ENCODE results near the gene KRT83. TPM values are rescaled to one million over a fixed set of nuclear protein-coding genes. Genes with fewer than 3 reads are reported as not detected.
"Not testable (repeated sequence)": the region's sequence is repeated elsewhere in the genome, so short reads cannot be mapped to it uniquely, and the experiment has no call there.

The KRT83 gene
- total RNA-seq, 1 donor: not detected

GRCh38 chr12:52327830-52328500, 6.8 kb upstream of the KRT83 start:
- H3K9me3 ChIP-seq (ENCODE audit: low read depth, low read length): no peaks in the 10 kb centered on the region
- H3K4me3 ChIP-seq (ENCODE audit: low read length): no peak overlapping the region
- no peaks in the 10 kb centered on the region for H3K4me1 ChIP-seq (ENCODE audit: insufficient read depth, low read length)
- no peaks in the 10 kb centered on the region for H3K27me3 ChIP-seq (ENCODE audit: insufficient read depth, low read length)

DNA sequence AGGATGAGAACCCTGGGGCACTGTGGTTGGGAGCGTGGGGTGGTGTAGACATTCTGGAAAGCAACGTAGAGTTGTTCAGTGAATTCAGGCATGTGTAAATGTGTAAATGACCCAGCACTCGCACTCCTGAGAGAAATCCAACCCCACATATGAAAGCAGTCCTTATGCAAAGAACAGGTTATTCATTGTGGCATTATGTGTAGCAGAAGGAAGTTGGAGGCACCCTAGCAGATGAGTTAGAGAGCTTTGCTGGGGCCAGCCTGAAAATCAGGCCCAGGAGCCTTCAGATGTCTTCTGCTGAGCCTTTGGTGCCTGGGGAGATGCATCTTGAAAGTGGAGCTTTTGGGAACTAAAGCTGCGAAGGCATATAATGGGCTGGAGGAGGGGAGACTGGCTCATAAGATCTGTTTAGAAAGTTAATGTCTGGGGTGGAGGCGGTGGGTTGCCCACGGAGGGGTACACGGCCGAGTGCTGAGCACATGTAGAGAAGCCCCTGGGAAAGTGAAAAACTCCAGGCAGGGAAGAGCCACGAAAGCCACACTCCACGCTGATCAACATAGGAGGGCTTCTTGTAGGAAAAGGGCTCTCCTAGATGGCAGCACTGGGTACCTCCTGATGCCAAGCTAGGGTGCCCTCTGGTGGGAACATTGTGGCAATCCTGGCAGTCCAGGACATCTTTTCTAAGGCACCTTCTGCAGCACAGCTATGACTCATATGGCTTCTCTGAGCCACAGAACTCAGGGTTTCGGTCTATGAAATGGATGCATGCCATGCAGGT, 6.0 kb upstream of the KRT83 start:
- H3K9me3 ChIP-seq (ENCODE audit: low read depth, low read length): no peaks in the 10 kb centered on the region
- no peaks in the 10 kb centered on the region for H3K27me3 ChIP-seq (ENCODE audit: insufficient read depth, low read length)
- no peak overlapping the region for H3K4me3 ChIP-seq (ENCODE audit: low read length)
- H3K4me1 ChIP-seq (ENCODE audit: insufficient read depth, low read length): no peaks in the 10 kb centered on the region

DNA sequence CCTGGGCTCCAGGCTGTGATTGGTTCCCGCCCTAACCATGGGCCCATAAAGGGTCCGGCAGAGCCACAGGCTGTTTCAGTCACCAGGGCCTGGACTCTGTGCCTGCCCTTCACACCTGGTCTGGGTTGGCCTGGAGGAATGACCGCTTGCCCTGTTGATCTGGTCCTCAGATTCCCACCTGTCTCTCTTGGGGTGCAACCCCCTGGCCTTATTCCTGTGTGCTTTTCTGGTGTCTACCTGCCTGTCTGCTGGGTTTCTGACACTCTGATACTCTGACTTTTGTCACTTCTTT, 2.9 kb upstream of the KRT83 start:
- no peaks in the 10 kb centered on the region for H3K4me1 ChIP-seq (ENCODE audit: insufficient read depth, low read length)
- no peak overlapping the region for H3K4me3 ChIP-seq (ENCODE audit: low read length)
- no peaks in the 10 kb centered on the region for H3K9me3 ChIP-seq (ENCODE audit: low read depth, low read length)
- H3K27me3 ChIP-seq (ENCODE audit: insufficient read depth, low read length): peaks cover 5% of the 10 kb centered on the region

- Histone ChIP-seq H3K9me3 (ENCODE audit: low read depth, low read length) (no peaks in the 10 kb centered on the region), H3K4me1 (ENCODE audit: insufficient read depth, low read length) (no peaks in the 10 kb centered on the region), H3K4me3 (ENCODE audit: low read length) (no peak overlapping the region), H3K27me3 (ENCODE audit: insufficient read depth, low read length) (peaks cover 5% of the 10 kb centered on the region)
These were observed 2.4 kb upstream of the KRT83 start for GRCh38 chr12:52323416-52324152.

DNA sequence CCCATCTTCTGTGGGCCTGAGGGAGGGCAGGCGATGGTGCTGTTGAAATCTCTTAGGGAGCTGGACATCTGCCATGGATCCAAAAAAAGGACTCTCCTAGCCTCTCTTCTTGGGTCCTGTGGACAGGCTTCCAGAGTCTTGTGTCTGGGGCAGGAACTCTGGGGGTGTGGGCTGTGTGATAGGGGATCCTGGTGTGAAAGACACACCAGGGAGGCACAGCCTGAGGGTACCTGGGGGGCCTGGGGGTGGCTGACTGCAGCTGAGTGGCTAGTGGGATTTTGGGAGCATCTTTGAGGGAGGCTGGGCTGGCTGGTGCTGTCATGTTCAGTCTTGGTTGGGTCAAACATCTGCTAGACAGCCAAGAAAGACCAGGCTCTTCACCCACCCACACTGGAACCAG, 1.8 kb upstream of the KRT83 start:
- Histone ChIP-seq H3K9me3 (ENCODE audit: low read depth, low read length) (no peaks in the 10 kb centered on the region), H3K27me3 (ENCODE audit: insufficient read depth, low read length) (peaks cover 5% of the 10 kb centered on the region), H3K4me1 (ENCODE audit: insufficient read depth, low read length) (no peaks in the 10 kb centered on the region), H3K4me3 (ENCODE audit: low read length) (no peak overlapping the region)

DNA sequence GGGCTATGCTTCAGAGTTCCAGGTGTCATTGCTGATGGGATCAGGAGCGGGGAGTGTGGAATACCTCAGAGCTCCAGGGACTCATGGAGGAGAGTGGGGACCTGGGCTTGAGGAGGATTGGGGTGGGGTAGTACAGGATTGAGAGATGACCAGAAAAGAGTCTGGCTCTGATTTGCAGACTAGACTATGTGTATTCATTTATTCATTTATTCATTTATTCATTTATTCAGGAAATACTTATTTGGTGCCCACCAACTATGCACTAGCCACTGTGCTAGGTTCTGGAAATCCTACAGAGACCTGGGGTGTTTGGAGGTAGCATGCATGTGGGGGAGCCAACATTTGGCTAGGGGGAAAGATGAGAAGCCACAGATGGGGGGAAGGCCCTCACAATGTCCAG, 871 bp upstream of the KRT83 start:
- Histone ChIP-seq H3K27me3 (ENCODE audit: insufficient read depth, low read length) (peaks cover 5% of the 10 kb centered on the region), H3K9me3 (ENCODE audit: low read depth, low read length) (no peaks in the 10 kb centered on the region), H3K4me1 (ENCODE audit: insufficient read depth, low read length) (no peaks in the 10 kb centered on the region), H3K4me3 (ENCODE audit: low read length) (no peak overlapping the region)

DNA sequence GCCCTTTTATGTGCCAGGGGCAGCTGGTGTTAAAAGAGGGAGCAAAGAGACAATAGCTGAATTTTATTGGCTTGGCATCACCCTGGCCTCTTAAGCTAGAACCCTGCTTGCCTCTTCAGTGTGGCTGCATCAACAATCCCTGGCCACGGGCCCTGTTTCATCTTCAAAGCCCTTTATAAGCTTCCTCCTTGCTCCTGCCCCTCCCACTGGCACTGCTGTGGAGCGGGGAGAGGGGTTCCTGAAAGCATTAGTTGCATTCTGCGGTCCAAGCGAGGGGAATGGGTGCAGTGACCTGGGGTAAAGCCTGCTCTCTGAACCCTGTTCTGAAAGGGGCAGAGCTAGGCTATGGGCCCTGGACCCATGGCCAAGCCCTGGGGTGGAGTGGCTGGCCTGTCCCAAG, 220 bp upstream of the KRT83 start:
- no peaks in the 10 kb centered on the region for H3K9me3 ChIP-seq (ENCODE audit: low read depth, low read length)
- H3K4me3 ChIP-seq (ENCODE audit: low read length): no peak overlapping the region
- no peaks in the 10 kb centered on the region for H3K4me1 ChIP-seq (ENCODE audit: insufficient read depth, low read length)
- peaks cover 5% of the 10 kb centered on the region for H3K27me3 ChIP-seq (ENCODE audit: insufficient read depth, low read length)

DNA sequence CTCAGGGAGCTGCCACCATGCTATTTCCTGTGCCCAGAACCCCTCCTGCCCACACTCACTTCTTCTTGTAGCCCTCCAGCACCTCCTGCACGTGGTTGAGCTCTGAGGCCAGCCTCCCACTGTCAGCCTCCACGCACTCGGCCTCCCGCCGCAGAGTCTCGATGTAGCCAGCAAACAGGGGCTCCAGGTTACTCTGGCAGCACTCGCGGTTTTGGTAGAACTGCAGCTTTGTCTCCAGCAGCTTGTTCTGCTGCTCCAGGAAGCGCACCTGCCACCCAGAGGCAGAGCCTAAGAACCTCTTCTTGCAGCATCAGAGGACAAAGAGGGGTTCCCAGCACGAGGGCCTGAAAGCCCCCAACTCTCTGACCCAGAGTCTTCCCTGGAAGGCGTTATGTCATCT, 2.1 kb downstream of the KRT83 start:
- Histone ChIP-seq H3K9me3 (ENCODE audit: low read depth, low read length) (no peaks in the 10 kb centered on the region), H3K27me3 (ENCODE audit: insufficient read depth, low read length) (peaks cover 5% of the 10 kb centered on the region), H3K4me3 (ENCODE audit: low read length) (no peak overlapping the region), H3K4me1 (ENCODE audit: insufficient read depth, low read length) (no peaks in the 10 kb centered on the region)

DNA sequence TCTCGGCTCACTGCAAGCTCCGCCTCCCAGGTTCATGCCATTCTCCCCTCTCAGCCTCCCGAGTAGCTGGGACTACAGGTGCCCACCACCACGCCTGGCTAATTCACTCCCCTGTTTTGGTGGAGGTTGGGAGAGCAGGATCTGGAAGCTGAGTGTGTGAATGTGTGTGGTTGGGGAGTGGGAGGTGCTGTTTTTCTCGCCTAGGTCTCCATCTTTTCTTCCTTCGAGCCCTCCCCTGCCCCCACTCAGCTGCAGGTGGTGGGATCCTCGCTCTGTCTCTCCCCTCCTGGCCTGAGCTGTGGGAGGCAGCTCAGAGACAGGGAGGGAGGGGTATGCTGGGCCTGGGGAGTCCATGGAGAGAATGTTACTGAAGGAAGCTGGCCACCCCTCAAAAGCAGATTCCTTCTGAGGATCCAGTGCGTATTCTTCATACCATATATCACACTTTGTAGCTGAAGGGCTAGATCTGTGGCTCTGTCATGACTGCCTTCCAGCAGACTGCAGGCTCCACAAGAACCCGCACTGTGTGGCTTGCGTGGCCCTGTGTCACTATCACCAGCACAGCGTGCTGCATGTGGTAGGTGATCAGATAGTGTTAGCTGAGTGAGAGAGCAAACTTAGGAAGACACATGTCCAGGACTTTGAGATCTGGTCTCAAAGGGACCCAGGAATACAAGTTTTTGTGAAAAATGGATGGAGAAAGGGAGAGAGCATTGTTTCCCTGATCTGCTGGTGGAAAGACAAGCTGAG, 2.8 kb downstream of the KRT83 start:
- peaks cover 5% of the 10 kb centered on the region for H3K27me3 ChIP-seq (ENCODE audit: insufficient read depth, low read length)
- H3K4me1 ChIP-seq (ENCODE audit: insufficient read depth, low read length): no peaks in the 10 kb centered on the region
- H3K4me3 ChIP-seq (ENCODE audit: low read length): no peak overlapping the region
- H3K9me3 ChIP-seq (ENCODE audit: low read depth, low read length): no peaks in the 10 kb centered on the region

DNA sequence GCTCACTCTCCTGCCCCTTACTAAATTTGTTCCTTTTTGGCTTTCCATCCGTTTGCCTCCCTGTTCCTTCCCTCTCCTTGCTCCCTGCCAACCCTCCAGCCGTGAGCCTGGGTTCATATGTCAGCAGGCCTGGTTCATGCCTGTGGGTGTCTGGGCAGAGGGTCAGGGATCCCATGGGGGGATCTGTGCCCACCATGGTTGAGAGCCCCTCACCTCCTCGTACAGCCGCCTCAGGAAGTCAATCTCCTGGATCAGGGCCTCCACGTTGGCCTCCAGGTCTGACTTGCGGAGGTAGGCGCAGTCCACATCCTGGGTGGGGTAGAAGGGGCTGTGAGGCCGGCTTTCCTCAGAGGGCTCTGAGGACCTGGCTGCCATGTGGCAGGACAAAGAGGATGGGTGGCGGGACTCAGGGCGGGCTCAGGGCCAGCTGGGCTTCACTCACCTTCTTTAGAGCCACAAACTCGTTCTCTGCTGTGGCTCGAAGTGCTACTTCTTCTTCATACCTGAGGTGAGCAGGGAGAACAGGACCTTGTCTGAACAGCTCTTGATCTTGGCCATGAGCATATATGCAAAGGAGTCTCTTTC, 3.6 kb downstream of the KRT83 start:
- Histone ChIP-seq H3K4me3 (ENCODE audit: low read length) (no peak overlapping the region), H3K27me3 (ENCODE audit: insufficient read depth, low read length) (peaks cover 5% of the 10 kb centered on the region), H3K9me3 (ENCODE audit: low read depth, low read length) (no peaks in the 10 kb centered on the region), H3K4me1 (ENCODE audit: insufficient read depth, low read length) (no peaks in the 10 kb centered on the region)

- H3K27me3 ChIP-seq (ENCODE audit: insufficient read depth, low read length): peaks cover 7% of the 10 kb centered on the region
- no peaks in the 10 kb centered on the region for H3K4me1 ChIP-seq (ENCODE audit: insufficient read depth, low read length)
- H3K9me3 ChIP-seq (ENCODE audit: low read depth, low read length): no peaks in the 10 kb centered on the region
- no peak overlapping the region for H3K4me3 ChIP-seq (ENCODE audit: low read length)
These were observed 4.5 kb downstream of the KRT83 start for GRCh38 chr12:52316701-52317100.

DNA sequence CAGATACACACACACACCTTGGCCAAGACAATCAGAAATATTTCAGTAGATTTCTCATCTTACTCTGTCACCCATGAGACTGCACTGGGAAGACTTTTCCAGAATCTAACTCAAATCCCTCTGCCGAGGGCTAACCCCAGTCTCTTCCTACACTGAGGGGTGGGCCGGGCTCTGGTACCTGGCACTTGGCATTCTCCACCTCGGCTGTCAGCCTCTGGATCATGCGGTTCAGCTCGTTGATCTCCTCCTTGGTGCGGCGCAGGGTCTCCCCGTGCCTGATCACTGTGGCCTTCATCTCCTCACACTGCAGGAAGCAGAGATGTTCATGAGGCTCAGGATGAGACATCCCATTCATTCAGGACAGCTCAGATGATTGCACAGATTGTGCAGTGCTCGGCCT, 4.9 kb downstream of the KRT83 start:
- no peaks in the 10 kb centered on the region for H3K4me1 ChIP-seq (ENCODE audit: insufficient read depth, low read length)
- H3K4me3 ChIP-seq (ENCODE audit: low read length): no peak overlapping the region
- H3K27me3 ChIP-seq (ENCODE audit: insufficient read depth, low read length): peaks cover 11% of the 10 kb centered on the region
- no peaks in the 10 kb centered on the region for H3K9me3 ChIP-seq (ENCODE audit: low read depth, low read length)

DNA sequence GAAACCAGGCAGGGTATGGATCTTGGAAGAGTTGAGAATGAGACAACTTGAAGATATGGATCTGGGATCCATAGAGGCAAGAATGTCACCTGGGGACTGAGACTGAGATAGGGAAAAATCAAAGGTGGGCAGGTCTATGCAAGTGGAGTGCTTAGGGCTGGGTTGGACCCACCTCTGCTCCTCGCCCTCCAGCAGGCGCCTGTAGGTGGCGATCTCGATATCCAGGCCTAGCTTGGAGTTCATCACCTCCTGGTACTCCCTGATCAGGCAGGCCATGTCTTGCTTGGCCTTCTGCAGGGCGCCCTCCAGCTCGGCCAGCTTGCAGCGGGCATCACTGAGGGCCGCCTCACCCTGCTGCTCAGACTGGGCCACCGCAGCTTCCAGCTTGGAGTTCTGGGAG, 5.5 kb downstream of the KRT83 start:
- H3K4me3 ChIP-seq (ENCODE audit: low read length); H3K9me3 ChIP-seq (ENCODE audit: low read depth, low read length); H3K4me1 ChIP-seq (ENCODE audit: insufficient read depth, low read length): not testable (repeated sequence)
- peaks cover 14% of the 10 kb centered on the region for H3K27me3 ChIP-seq (ENCODE audit: insufficient read depth, low read length)

DNA sequence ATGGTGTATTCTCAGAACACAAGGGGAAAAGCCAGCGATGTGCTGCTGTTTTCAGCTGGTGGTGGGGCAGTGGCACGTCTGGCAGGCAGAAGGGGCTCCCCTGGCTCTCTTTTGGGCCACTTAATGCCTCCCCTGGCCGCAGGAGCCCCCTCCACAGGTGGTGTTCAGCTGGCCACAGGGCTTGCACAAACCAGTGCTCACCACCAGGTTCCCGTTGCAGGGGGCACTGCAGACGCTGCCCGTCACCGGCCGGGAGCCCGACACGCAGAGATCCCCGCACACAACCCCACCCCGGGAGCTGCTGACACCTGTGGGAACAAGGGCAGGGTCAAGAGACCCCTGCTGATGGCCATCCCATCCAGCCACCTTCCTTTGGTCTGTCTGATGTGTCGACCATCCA, 6.7 kb downstream of the KRT83 start:
- Histone ChIP-seq H3K9me3 (ENCODE audit: low read depth, low read length) (no peaks in the 10 kb centered on the region), H3K27me3 (ENCODE audit: insufficient read depth, low read length) (peaks cover 21% of the 10 kb centered on the region), H3K4me3 (ENCODE audit: low read length) (no peak overlapping the region), H3K4me1 (ENCODE audit: insufficient read depth, low read length) (no peaks in the 10 kb centered on the region)

DNA sequence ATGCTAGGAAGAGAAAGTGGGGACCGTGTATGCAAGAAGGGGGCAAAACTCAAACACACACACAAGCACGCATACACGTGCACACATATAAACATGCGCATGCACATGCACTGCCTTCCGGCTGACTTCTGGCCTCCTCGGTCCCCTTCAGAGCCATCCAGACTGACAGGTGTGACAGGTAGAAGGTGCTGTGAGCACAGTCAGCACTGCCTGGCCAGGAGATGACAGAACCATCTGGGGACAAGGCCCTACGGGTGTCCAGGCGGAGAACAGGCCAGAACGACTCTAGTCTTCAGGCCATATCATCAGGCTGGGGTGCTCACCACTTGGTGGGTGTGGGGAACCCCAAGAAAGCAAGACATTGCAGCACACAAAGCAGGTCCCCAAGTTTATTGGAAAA, 7.3 kb downstream of the KRT83 start:
- Histone ChIP-seq H3K4me1 (ENCODE audit: insufficient read depth, low read length) (no peaks in the 10 kb centered on the region), H3K27me3 (ENCODE audit: insufficient read depth, low read length) (peaks cover 27% of the 10 kb centered on the region), H3K4me3 (ENCODE audit: low read length) (no peak overlapping the region)

More for the DNA sequence above, 7.3 kb downstream of the KRT83 start:
- H3K9me3 ChIP-seq (ENCODE audit: low read depth, low read length): no peaks in the 10 kb centered on the region

Measured in mononuclear cell (primary cell).